ENCODE measurements around the gene TAMALIN. TPM values are rescaled to one million over a fixed set of nuclear protein-coding genes. Genes with fewer than 3 reads are reported as not detected.

The TAMALIN gene
- total RNA-seq, result 9.2 TPM
- 47.4 TPM for polyA plus RNA-seq
- long read RNA-seq, donor 1, result 0 reads
- long read RNA-seq, donor 2, result 0 reads
- long read RNA-seq, donor 3, partial matches to known transcripts, result 0 of 4 reads
- long read RNA-seq, donor 3, other reads (novel, unspliced or antisense), result 0 of 4 reads
- long read RNA-seq, donor 4, partial matches to known transcripts, result 0 of 2 reads
- long read RNA-seq, donor 4, other reads (novel, unspliced or antisense), result 0 of 2 reads
- long read RNA-seq, donor 5, transcript GRASP-201 (8 exons, 1,933 nt), result major isoform, 8 of 14 reads
- long read RNA-seq, donor 5, partial matches to known transcripts, result 5 of 14 reads
- long read RNA-seq, donor 5, other reads (novel, unspliced or antisense), result 0 of 14 reads
- long read RNA-seq, donor 6, transcript GRASP-201 (8 exons, 1,933 nt), result major isoform, 9 of 10 reads
- long read RNA-seq, donor 6, partial matches to known transcripts, result 0 of 10 reads
- long read RNA-seq, donor 6, other reads (novel, unspliced or antisense), result 0 of 10 reads
- long read RNA-seq, donor 7, partial matches to known transcripts, result 0 of 1 reads
- long read RNA-seq, donor 7, other reads (novel, unspliced or antisense), result 0 of 1 reads
- long read RNA-seq, donor 8, partial matches to known transcripts, result 0 of 1 reads
- long read RNA-seq, donor 8, other reads (novel, unspliced or antisense), result 0 of 1 reads
- long read RNA-seq, donor 9, partial matches to known transcripts, result 0 of 2 reads
- long read RNA-seq, donor 9, other reads (novel, unspliced or antisense), result 0 of 2 reads
- long read RNA-seq, donor 10, partial matches to known transcripts, result 0 of 2 reads
- long read RNA-seq, donor 10, other reads (novel, unspliced or antisense), result 0 of 2 reads

GRCh38 chr12:52006726-52007157, at the start of gene TAMALIN:
TSS of gene TAMALIN (plus strand) at chr12:52006946. CDS start at chr12:52007020, 74 bp downstream.
- Histone ChIP-seq H3K36me3 (ENCODE audit: control insufficient read depth in 2 of 2, insufficient read depth in 2 of 2, low read length in 1 of 2) (peaks cover 0 to 11% of the 10 kb centered on the region in 2 donors), H3K4me3 (ENCODE audit: low read length in 2 of 2) (peak within 1 kb of the TSS; percentile 57 to 65), H3K9me3 (ENCODE audit: control insufficient read depth in 2 of 2, insufficient read depth in 1 of 2, low read length in 1 of 2) (peaks cover 0 to 5% of the 10 kb centered on the region in 2 donors), H3K27ac (ENCODE audit: low read depth in 1 of 2, low read length in 1 of 2) (peak within 1 kb of the TSS; percentile 26 to 88), H3K27me3 (ENCODE audit: control insufficient read depth in 2 of 2, insufficient read depth in 1 of 2, low read length in 1 of 2) (peaks cover 15 to 38% of the 10 kb centered on the region in 2 donors), H3K4me1 (ENCODE audit: control insufficient read depth in 2 of 2, insufficient read depth in 2 of 2, low read length in 2 of 2) (peaks cover 21 to 69% of the 10 kb centered on the region in 2 donors)
- peak in 6 of 9 donors; percentile 68 to 90 (median 80) for DNase-seq (ENCODE audit: low read depth in 6 of 9, low spot score in 9 of 9)
- under 1% methylated on average over 60 of the region's 60 CpGs for WGBS

GRCh38 chr12:51958542-51958941, 48.2 kb upstream of the TAMALIN start:
- Histone ChIP-seq H3K27me3 (ENCODE audit: control insufficient read depth in 2 of 2, insufficient read depth in 1 of 2, low read length in 1 of 2) (no peaks in the 10 kb centered on the region), H3K9me3 (ENCODE audit: control insufficient read depth in 2 of 2, insufficient read depth in 1 of 2, low read length in 1 of 2) (peaks cover 0 to 4% of the 10 kb centered on the region in 2 donors), H3K27ac (ENCODE audit: low read depth in 1 of 2, low read length in 1 of 2) (no peak overlapping the region), H3K4me1 (ENCODE audit: control insufficient read depth in 2 of 2, insufficient read depth in 2 of 2, low read length in 2 of 2) (peaks cover 3 to 29% of the 10 kb centered on the region in 2 donors), H3K36me3 (ENCODE audit: control insufficient read depth in 2 of 2, insufficient read depth in 2 of 2, low read length in 1 of 2) (peaks cover 0 to 6% of the 10 kb centered on the region in 2 donors), H3K4me3 (ENCODE audit: low read length in 2 of 2) (no peak overlapping the region)
- DNase-seq (ENCODE audit: low read depth in 6 of 9, low spot score in 9 of 9), result no peak
- 97% methylated on average over 13 of the region's 13 CpGs for WGBS

GRCh38 chr12:51959211-51959610, 47.5 kb upstream of the TAMALIN start:
- Histone ChIP-seq H3K4me3 (ENCODE audit: low read length in 2 of 2) (no peak overlapping the region), H3K27me3 (ENCODE audit: control insufficient read depth in 2 of 2, insufficient read depth in 1 of 2, low read length in 1 of 2) (no peaks in the 10 kb centered on the region), H3K9me3 (ENCODE audit: control insufficient read depth in 2 of 2, insufficient read depth in 1 of 2, low read length in 1 of 2) (peaks cover 0 to 4% of the 10 kb centered on the region in 2 donors), H3K4me1 (ENCODE audit: control insufficient read depth in 2 of 2, insufficient read depth in 2 of 2, low read length in 2 of 2) (peaks cover 3 to 24% of the 10 kb centered on the region in 2 donors), H3K27ac (ENCODE audit: low read depth in 1 of 2, low read length in 1 of 2) (no peak overlapping the region), H3K36me3 (ENCODE audit: control insufficient read depth in 2 of 2, insufficient read depth in 2 of 2, low read length in 1 of 2) (peaks cover 0 to 6% of the 10 kb centered on the region in 2 donors)
- WGBS, result 89% methylated on average over 3 of the region's 3 CpGs
- DNase-seq (ENCODE audit: low read depth in 6 of 9, low spot score in 9 of 9), result no peak

- Histone ChIP-seq H3K9me3 (ENCODE audit: control insufficient read depth in 2 of 2, insufficient read depth in 1 of 2, low read length in 1 of 2) (peaks cover 0 to 4% of the 10 kb centered on the region in 2 donors), H3K27ac (ENCODE audit: low read depth in 1 of 2, low read length in 1 of 2) (no peak overlapping the region), H3K4me3 (ENCODE audit: low read length in 2 of 2) (no peak overlapping the region), H3K4me1 (ENCODE audit: control insufficient read depth in 2 of 2, insufficient read depth in 2 of 2, low read length in 2 of 2) (peaks cover 3 to 19% of the 10 kb centered on the region in 2 donors), H3K27me3 (ENCODE audit: control insufficient read depth in 2 of 2, insufficient read depth in 1 of 2, low read length in 1 of 2) (no peaks in the 10 kb centered on the region), H3K36me3 (ENCODE audit: control insufficient read depth in 2 of 2, insufficient read depth in 2 of 2, low read length in 1 of 2) (peaks cover 0 to 6% of the 10 kb centered on the region in 2 donors)
- WGBS, result 97% methylated on average over 4 of the region's 4 CpGs
- DNase-seq (ENCODE audit: low read depth in 6 of 9, low spot score in 9 of 9), result no peak
Observed at GRCh38 chr12:51959921-51960320, 46.8 kb upstream of the TAMALIN start.

- 95% methylated on average over 1 of the region's 1 CpG for WGBS
- Histone ChIP-seq H3K9me3 (ENCODE audit: control insufficient read depth in 2 of 2, insufficient read depth in 1 of 2, low read length in 1 of 2) (peaks cover 0 to 4% of the 10 kb centered on the region in 2 donors), H3K27ac (ENCODE audit: low read depth in 1 of 2, low read length in 1 of 2) (no peak overlapping the region), H3K36me3 (ENCODE audit: control insufficient read depth in 2 of 2, insufficient read depth in 2 of 2, low read length in 1 of 2) (peaks cover 0 to 8% of the 10 kb centered on the region in 2 donors), H3K27me3 (ENCODE audit: control insufficient read depth in 2 of 2, insufficient read depth in 1 of 2, low read length in 1 of 2) (no peaks in the 10 kb centered on the region), H3K4me3 (ENCODE audit: low read length in 2 of 2) (no peak overlapping the region), H3K4me1 (ENCODE audit: control insufficient read depth in 2 of 2, insufficient read depth in 2 of 2, low read length in 2 of 2) (peaks cover 3 to 14% of the 10 kb centered on the region in 2 donors)
- no peak for DNase-seq (ENCODE audit: low read depth in 6 of 9, low spot score in 9 of 9)
Observed at GRCh38 chr12:51960488-51960887, 46.3 kb upstream of the TAMALIN start.

GRCh38 chr12:51960890-51961289, 45.9 kb upstream of the TAMALIN start:
- WGBS, result 98% methylated on average over 6 of the region's 6 CpGs
- Histone ChIP-seq H3K36me3 (ENCODE audit: control insufficient read depth in 2 of 2, insufficient read depth in 2 of 2, low read length in 1 of 2) (peaks cover 0 to 9% of the 10 kb centered on the region in 2 donors), H3K9me3 (ENCODE audit: control insufficient read depth in 2 of 2, insufficient read depth in 1 of 2, low read length in 1 of 2) (peaks cover 0 to 4% of the 10 kb centered on the region in 2 donors), H3K4me1 (ENCODE audit: control insufficient read depth in 2 of 2, insufficient read depth in 2 of 2, low read length in 2 of 2) (peaks cover 3 to 14% of the 10 kb centered on the region in 2 donors), H3K27me3 (ENCODE audit: control insufficient read depth in 2 of 2, insufficient read depth in 1 of 2, low read length in 1 of 2) (no peaks in the 10 kb centered on the region), H3K27ac (ENCODE audit: low read depth in 1 of 2, low read length in 1 of 2) (no peak overlapping the region), H3K4me3 (ENCODE audit: low read length in 2 of 2) (no peak overlapping the region)
- DNase-seq (ENCODE audit: low read depth in 6 of 9, low spot score in 9 of 9), result no peak

- Histone ChIP-seq H3K36me3 (ENCODE audit: control insufficient read depth in 2 of 2, insufficient read depth in 2 of 2, low read length in 1 of 2) (peaks cover 0 to 9% of the 10 kb centered on the region in 2 donors), H3K27me3 (ENCODE audit: control insufficient read depth in 2 of 2, insufficient read depth in 1 of 2, low read length in 1 of 2) (no peaks in the 10 kb centered on the region), H3K4me1 (ENCODE audit: control insufficient read depth in 2 of 2, insufficient read depth in 2 of 2, low read length in 2 of 2) (peaks cover 3 to 14% of the 10 kb centered on the region in 2 donors), H3K9me3 (ENCODE audit: control insufficient read depth in 2 of 2, insufficient read depth in 1 of 2, low read length in 1 of 2) (peaks cover 0 to 1% of the 10 kb centered on the region in 2 donors), H3K27ac (ENCODE audit: low read depth in 1 of 2, low read length in 1 of 2) (peak overlapping the region in 1 of 2 donors; percentile 8), H3K4me3 (ENCODE audit: low read length in 2 of 2) (no peak overlapping the region)
- DNase-seq (ENCODE audit: low read depth in 6 of 9, low spot score in 9 of 9), result peak in 3 of 9 donors; percentile 30 to 74 (median 48)
- WGBS, result 1% methylated on average over 1 of the region's 1 CpG
Observed at GRCh38 chr12:51961834-51962233, 44.9 kb upstream of the TAMALIN start.

DNA sequence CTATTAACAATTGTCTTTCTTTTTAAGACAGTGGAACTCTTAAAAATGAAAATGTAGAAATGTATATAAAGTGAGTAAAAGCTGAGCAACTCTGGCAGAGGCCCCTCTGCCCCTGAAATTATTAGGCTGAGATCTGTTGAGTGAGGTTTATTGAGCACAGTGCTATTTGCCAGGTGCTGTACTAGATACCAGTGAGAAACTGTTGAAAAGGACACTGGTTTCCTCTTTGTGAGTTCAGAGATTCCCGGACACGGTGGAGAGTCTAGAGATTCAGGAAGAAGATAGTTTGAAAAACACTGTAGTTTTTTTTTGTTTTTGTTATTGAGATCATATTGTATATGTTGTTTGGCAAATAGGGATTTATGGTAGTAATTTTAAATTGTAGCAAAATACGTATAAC, 44.0 kb upstream of the TAMALIN start:
- WGBS, result 39% methylated on average over 3 of the region's 3 CpGs
- Histone ChIP-seq H3K4me3 (ENCODE audit: low read length in 2 of 2) (no peak overlapping the region), H3K27ac (ENCODE audit: low read depth in 1 of 2, low read length in 1 of 2) (peak overlapping the region in 1 of 2 donors; percentile 34), H3K27me3 (ENCODE audit: control insufficient read depth in 2 of 2, insufficient read depth in 1 of 2, low read length in 1 of 2) (no peaks in the 10 kb centered on the region), H3K9me3 (ENCODE audit: control insufficient read depth in 2 of 2, insufficient read depth in 1 of 2, low read length in 1 of 2) (no peaks in the 10 kb centered on the region), H3K4me1 (ENCODE audit: control insufficient read depth in 2 of 2, insufficient read depth in 2 of 2, low read length in 2 of 2) (peaks cover 3 to 14% of the 10 kb centered on the region in 2 donors), H3K36me3 (ENCODE audit: control insufficient read depth in 2 of 2, insufficient read depth in 2 of 2, low read length in 1 of 2) (peaks cover 0 to 9% of the 10 kb centered on the region in 2 donors)
- no peak for DNase-seq (ENCODE audit: low read depth in 6 of 9, low spot score in 9 of 9)

All from thymus (tissue), 14 donors.